Natural killer cell (primary cell): ENCODE results near the gene DEPDC7. TPM values are rescaled to one million over a fixed set of nuclear protein-coding genes. Genes with fewer than 3 reads are reported as not detected.
A peak's percentile ranks its signal among the peaks of the same experiment; 100 is the strongest.

ENCODE experiments used
- ATAC-seq, 3 donors: fragments of 150-1000 bp in 2 of 3; fragments of 200-7000 bp in 1 of 3; cut with Tn5 transposase; 1 replicate in 1 of 3; 2 replicates in 2 of 3; pipeline ENCODE4 v1.10.0; 2021; ENCODE audit warnings: mild to moderate bottlenecking in 2 of 3, moderate library complexity in 2 of 3
- DNase-seq, 2 donors: peaks; one replicate each; pipeline versions ENCODE4 v3.0.0 to v3.0.0-alpha.2; 2013 to 2021; ENCODE audit warnings: mixed read lengths in 1 of 2
- H3K27ac ChIP-seq: one replicate; pipeline ENCODE4 v1.5.1; 2013; ENCODE audit warnings: mild to moderate bottlenecking, low read length
- H3K27me3 ChIP-seq: one replicate; pipeline ENCODE4 v1.6.1; 2013; ENCODE audit warnings: low read length; ENCODE audit not compliant: control insufficient read depth, insufficient read depth
- H3K36me3 ChIP-seq: one replicate; pipeline ENCODE4 v1.6.1; 2013; ENCODE audit warnings: low read length; ENCODE audit not compliant: control insufficient read depth, insufficient read depth
- H3K4me1 ChIP-seq: one replicate; pipeline ENCODE4 v1.6.1; 2013; ENCODE audit warnings: low read length; ENCODE audit not compliant: control insufficient read depth, insufficient read depth
- H3K4me3 ChIP-seq: one replicate; pipeline ENCODE4 v1.5.1; 2013; ENCODE audit warnings: low read length
- H3K9me3 ChIP-seq: one replicate; pipeline ENCODE4 v1.6.1; 2013; ENCODE audit warnings: low read length; ENCODE audit not compliant: control insufficient read depth, insufficient read depth
- H3K27ac Mint-ChIP-seq, 2 donors: one replicate each; pipeline ENCODE4 v1.8.0; 2022; ENCODE audit warnings: mild to moderate bottlenecking in 2 of 2, mixed read lengths in 2 of 2, moderate library complexity in 1 of 2
- H3K27me3 Mint-ChIP-seq, 2 donors: one replicate each; pipeline ENCODE4 v1.8.0; 2022; ENCODE audit warnings: low read depth in 2 of 2, mixed read lengths in 2 of 2
- H3K36me3 Mint-ChIP-seq: one replicate; pipeline ENCODE4 v1.8.0; 2022; ENCODE audit warnings: mixed read lengths
- H3K4me1 Mint-ChIP-seq, 2 donors: one replicate each; pipeline ENCODE4 v1.8.0; 2022; ENCODE audit warnings: mixed read lengths in 2 of 2
- H3K4me3 Mint-ChIP-seq: one replicate; pipeline ENCODE4 v1.8.0; 2022; ENCODE audit warnings: mild to moderate bottlenecking, moderate library complexity, mixed read lengths
- H3K9me3 Mint-ChIP-seq, 2 donors: one replicate each; pipeline ENCODE4 v1.8.0; 2022; ENCODE audit warnings: mixed read lengths in 2 of 2
- CTCF ChIP-seq: fragments of 200-600 bp; IDR thresholded peaks from one replicate; pipeline ENCODE4 v1.8.0; 2022; ENCODE audit warnings: antibody characterized with exemption
- WGBS: methylation state at CpG from one replicate; pipeline ENCODE4 v1.1.7; 2013; ENCODE audit warnings: missing lambda C conversion rate; ENCODE audit not compliant: insufficient coverage; 5-methylcytosine and 5-hydroxymethylcytosine counted together
- intact Hi-C: fragments of 100-400 bp; cut with micrococcal nuclease; formaldehyde crosslinking; loops from one replicate; pipeline ENCODE4 v1.14.2; 2022
- total RNA-seq, 4 donors: library from RNA; stranded (reverse); fragments of 120-200 nt in 1 of 4; gene quantifications; one replicate each; pipeline versions ENCODE4 v1.2.3 to v1.2.4, GENCODE V29; 2013 to 2022

Gene DEPDC7
- total RNA-seq, 3 donors from 2014 or later (not counting 1 experiment from before 2014, with no cell fraction given), result 0.80 to 1.8 (median 1.2) TPM

- Histone ChIP-seq H3K4me3 (no peak overlapping the region), H3K27ac (no peak overlapping the region), H3K27me3 (no peaks in the 10 kb centered on the region), H3K9me3 (no peaks in the 10 kb centered on the region), H3K36me3 (no peaks in the 10 kb centered on the region), H3K4me1 (no peaks in the 10 kb centered on the region)
- intact Hi-C loops, result no loop called here
- WGBS, result 100% methylated on average over 2 of the region's 4 CpGs
- Mint-ChIP-seq H3K4me3 (no peak overlapping the region), H3K27ac (no peak overlapping the region), H3K27me3 (peaks cover 2 to 17% of the 10 kb centered on the region in 2 donors), H3K9me3 (no peaks in the 10 kb centered on the region), H3K4me1 (no peaks in the 10 kb centered on the region), H3K36me3 (no peaks in the 10 kb centered on the region)
- no peak for TF ChIP-seq CTCF
- DNase-seq (no peak), ATAC-seq (no peak)
Measured at GRCh38 chr11:33033493-33033892, 17.8 kb downstream of the DEPDC7 start.

- Mint-ChIP-seq H3K27me3 (peaks cover 2 to 17% of the 10 kb centered on the region in 2 donors), H3K9me3 (no peaks in the 10 kb centered on the region), H3K27ac (no peak overlapping the region), H3K36me3 (no peaks in the 10 kb centered on the region), H3K4me1 (peaks cover 0 to under 1% of the 10 kb centered on the region in 2 donors), H3K4me3 (no peak overlapping the region)
- DNase-seq (no peak), ATAC-seq (no peak)
- WGBS, result 100% methylated on average over 1 of the region's 1 CpG
- Histone ChIP-seq H3K27ac (no peak overlapping the region), H3K4me1 (peaks cover 2% of the 10 kb centered on the region), H3K36me3 (no peaks in the 10 kb centered on the region), H3K4me3 (no peak overlapping the region), H3K9me3 (no peaks in the 10 kb centered on the region), H3K27me3 (no peaks in the 10 kb centered on the region)
- no peak for TF ChIP-seq CTCF
- intact Hi-C loops, result loop anchor here (5.0 kb wide), 1 partner anchor 1017 kb away; the partner anchor contains the start of gene CAPRIN1
Measured at GRCh38 chr11:33035011-33035410, 19.3 kb downstream of the DEPDC7 start.

- peaks cover 1% of the 10 kb centered on the region for H3K36me3 ChIP-seq
- Mint-ChIP-seq H3K27ac (peak within 1 kb of the TSS; percentile 90 to 93), H3K27me3 (peaks cover 2 to 8% of the 10 kb centered on the region in 2 donors), H3K4me1 (peaks cover 11% of the 10 kb centered on the region in 2 donors), H3K4me3 (peak within 1 kb of the TSS; percentile 96), H3K9me3 (no peaks in the 10 kb centered on the region), H3K36me3 (no peaks in the 10 kb centered on the region)
- peak; percentile 88 to 94 (median 89) for ATAC-seq
- no peaks in the 10 kb centered on the region for H3K9me3 ChIP-seq
- peak within 1 kb of the TSS; percentile 99 for H3K4me3 ChIP-seq
- peaks cover 12% of the 10 kb centered on the region for H3K4me1 ChIP-seq
- peak within 1 kb of the TSS; percentile 92 for H3K27ac ChIP-seq
- no peaks in the 10 kb centered on the region for H3K27me3 ChIP-seq
- TF ChIP-seq CTCF, result no peak
- DNase-seq, result peak; percentile 78 to 89
- intact Hi-C loops, result loop anchor here (1.0 to 5.0 kb wide), 4 partner anchors 22 to 1013 kb away; partner anchors contain the start of genes CAPRIN1 and HIPK3
- WGBS, result under 1% methylated on average over 84 of the region's 84 CpGs
Measured at GRCh38 chr11:33039274-33040032, 23.8 kb downstream of the DEPDC7 start, which contains the start of gene TCP11L1. TCP11L1 (plus strand) TSS chr11:33039572; CDS start chr11:33043774, 4,202 bp downstream.
